GM21717 (cell line): ENCODE data around the gene TACR1.

ENCODE experiments used
- ATAC-seq: cut with Tn5 transposase; IDR thresholded peaks from one replicate; pipeline ENCODE4 v1.9.1; 2021; ENCODE audit warnings: mild to moderate bottlenecking, moderate library complexity; ENCODE audit not compliant: unreplicated experiment

The TACR1 gene

GRCh38 chr2:75025216-75025615 is 174.1 kb downstream of the TACR1 start:
- ATAC-seq = no peak

DNA sequence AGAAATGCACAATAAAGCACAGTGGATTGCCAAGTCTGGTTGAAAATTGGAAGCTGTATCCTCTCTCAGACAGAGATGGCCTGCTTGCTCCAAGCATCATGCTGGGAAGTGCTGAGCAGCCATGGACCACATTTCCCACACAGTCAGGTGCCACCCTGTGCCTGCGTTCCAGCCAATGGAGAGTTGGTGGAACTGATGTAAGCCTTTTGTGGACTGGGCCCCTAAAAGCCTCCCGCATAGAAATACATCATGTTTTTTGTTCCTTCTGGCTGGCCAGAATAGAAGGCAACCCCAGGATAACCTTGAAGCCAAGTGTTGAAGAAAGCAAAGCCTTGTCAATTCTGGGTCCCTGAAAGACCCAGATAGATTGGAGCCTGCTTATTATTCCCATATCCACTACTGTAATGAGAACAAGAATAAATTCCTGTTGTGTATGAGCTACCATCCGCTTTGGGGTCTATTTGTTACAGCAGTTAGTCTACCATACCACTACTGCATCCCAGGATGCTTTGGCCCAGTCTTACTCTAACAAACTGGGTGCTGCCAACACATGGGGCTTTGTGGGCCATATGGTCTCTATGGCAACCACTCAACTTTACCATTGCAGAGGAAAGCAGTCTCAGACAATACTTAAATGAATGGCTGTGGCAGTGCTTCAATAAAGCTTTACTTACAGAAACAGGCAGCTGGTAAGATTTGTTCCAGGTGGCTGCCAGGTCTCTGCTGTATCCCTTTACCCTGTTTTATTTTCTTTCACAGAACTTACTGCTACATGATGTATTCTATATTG is 175.5 kb downstream of the TACR1 start:
- ATAC-seq = no peak

GRCh38 chr2:75022516-75022915 is 176.8 kb downstream of the TACR1 start:
- ATAC-seq = no peak

DNA sequence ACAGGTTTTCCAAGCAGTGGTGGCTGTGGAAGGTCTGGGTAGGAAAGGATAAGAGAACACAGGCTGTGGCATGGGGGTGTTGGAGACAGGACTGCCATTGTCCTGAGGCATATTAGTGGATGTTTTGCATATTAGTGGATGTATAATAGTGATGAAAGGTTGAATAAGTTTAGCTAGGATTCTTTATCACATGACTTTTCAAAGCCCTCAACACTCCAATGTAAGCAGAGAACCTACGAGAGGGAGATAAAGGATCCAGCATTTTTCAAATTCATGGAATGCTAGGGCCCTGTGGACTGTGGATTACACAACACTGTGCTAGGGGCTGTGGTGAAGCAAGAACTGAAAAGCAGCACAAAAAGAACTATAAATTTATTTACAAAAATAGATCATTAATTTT is 177.6 kb downstream of the TACR1 start:
- ATAC-seq = no peak

DNA sequence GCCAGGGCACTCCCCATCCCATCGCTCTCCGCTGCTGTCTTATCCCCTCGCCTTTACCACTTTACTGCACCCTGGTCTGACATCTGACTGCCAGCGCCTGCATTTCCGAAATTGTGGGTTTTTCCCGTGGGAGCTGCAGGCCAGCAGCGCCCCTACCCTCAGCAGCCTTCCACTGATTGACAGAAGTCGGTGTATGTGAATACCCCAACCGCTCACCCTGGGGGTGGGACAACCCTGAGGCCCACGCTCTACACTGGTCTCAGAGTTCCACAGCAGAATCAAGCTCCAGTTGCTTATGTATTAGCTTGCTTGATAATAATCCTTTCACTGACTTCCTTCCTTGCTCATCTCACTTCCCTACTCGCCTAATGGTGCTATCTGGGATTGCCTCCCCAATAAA is 178.8 kb downstream of the TACR1 start:
- no peak for ATAC-seq

DNA sequence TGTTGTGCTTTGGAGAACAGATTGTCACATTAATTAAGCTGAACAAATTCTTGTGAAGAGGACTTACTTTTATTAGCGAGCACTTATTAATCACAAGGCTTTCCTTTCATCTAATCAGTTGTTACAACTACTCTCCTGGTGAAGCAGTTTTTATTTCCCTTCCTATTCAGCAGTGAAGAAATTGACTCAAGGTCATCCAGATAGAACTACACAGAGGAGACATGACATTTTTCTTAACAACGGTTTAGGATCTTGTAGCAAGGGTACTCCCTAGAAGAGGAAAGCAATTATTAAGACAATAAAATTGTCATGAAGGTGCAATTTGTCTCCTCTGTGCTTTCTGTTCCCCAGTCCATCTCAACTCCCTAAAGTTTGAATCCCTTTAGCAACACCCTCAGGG is 179.5 kb downstream of the TACR1 start:
- no peak for ATAC-seq

DNA sequence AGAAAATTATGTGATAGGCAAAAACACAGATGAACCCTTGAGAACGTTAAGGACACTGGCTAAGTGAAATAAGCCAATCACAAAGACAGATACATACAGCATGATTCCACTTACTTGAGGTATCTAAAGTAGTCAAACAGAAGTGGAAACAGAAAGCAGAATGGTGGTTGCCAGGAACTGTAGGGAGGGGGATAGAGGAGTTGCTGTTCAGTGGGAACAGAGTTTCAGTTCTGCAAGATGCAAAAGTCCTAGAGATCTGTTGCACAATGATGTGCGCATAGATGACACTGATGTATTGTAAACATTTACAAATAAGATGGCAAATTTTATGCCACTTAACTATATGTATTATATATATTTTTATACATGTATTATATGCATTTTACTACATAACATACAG is 181.2 kb downstream of the TACR1 start:
- peak; percentile 74 for ATAC-seq

- ATAC-seq = no peak
Observed at GRCh38 chr2:75012080-75012479, 187.2 kb downstream of the TACR1 start.

- ATAC-seq = no peak
Observed at GRCh38 chr2:75010571-75010970, 188.7 kb downstream of the TACR1 start.

- ATAC-seq = no peak
Observed at GRCh38 chr2:75007819-75008218, 191.5 kb downstream of the TACR1 start.

DNA sequence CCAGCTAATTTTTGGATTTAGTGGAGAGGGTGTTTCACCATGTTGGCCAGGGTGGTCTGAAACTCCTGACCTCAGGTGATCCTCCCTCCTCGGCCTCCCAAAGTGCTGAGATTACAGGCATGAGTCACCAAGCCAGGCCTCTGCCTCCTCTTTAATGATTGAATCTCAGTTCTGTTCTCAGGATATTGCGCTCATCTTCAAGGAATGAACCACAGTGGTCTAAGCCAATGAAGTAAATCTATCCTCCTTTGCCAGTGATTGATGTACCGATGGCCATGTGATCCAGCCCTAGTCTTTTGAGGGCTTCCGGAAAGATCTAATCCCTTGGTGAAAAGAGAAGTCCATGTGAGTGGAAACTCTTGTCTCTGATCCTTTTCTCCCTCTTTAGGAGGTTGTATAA is 192.3 kb downstream of the TACR1 start:
- no peak for ATAC-seq

GRCh38 chr2:75006041-75006440 is 193.3 kb downstream of the TACR1 start:
- no peak for ATAC-seq

DNA sequence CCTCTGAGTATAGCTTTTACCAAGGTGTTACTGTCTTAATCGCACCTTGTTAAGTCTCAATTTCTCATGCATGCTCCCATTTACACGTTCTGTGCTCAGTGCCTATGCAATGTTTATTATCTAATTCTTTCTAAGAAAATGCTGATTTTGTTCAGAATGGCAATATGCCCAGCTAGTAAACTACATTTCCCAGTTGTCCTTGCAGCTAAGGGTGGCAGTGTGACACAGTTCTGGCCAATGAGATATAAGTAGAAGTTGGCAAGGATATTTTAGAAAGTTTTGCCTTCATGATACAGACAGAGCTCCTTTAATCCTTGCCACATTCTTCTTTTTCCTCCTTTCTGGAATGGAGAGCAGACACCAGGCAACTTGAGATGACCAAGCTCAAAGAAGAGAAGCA is 195.5 kb downstream of the TACR1 start:
- ATAC-seq = no peak

DNA sequence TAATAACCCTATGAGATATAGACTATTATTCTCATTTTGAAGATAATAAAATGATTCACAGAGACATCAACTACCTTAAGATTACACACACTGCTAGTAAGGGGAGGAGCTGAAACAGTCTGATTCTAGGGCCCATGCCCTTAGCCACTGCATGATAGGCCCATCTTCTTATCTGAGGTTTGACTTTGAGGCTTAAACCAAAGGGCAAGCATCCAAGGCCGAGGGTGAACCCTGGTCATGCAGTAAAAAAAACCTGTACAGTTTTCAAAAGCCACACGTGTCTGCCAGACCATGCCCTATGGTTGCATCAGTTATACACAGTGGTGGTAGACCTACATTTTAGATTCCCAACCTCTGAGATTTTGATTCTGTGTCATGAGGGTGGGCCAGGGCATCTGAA is 196.0 kb downstream of the TACR1 start:
- no peak for ATAC-seq

DNA sequence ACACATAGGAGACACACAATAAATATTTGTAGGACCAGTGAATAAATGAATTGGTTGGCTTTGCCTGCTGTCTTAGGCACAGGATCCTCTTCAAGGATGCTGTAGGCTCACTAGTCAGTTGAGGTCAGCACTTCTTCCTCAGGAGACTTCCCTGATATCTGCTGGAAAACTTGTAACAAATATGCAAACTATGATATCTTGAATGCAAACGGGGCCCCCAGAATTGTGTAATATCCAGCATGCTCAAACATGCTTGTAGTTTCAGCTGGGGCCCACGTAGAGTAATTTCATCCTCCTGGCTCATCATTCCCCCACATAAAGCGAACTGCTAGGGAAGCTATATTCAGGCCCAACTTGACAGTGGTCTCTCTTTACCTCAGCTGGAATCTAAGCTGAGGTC is 197.3 kb downstream of the TACR1 start:
- no peak for ATAC-seq

GRCh38 chr2:74999468-74999867 is 199.9 kb downstream of the TACR1 start:
- ATAC-seq = no peak
